Mesothelial cell of epicardium (in vitro differentiated cells): ENCODE measurements around the gene GNA12. TPM values are rescaled to one million over a fixed set of nuclear protein-coding genes. Genes with fewer than 3 reads are reported as not detected.

Source experiments
- DNase-seq, 2 experiments: peaks; one replicate each; pipeline ENCODE4 v3.0.0; 2021; ENCODE audit warnings: low spot score in 2 of 2; ENCODE audit not compliant: unreplicated experiment in 2 of 2
- H3K27ac Mint-ChIP-seq: 2 replicates; pipeline ENCODE4 v1.8.0; 2021; ENCODE audit warnings: mixed read lengths
- H3K27me3 Mint-ChIP-seq: 2 replicates; pipeline ENCODE4 v1.8.0; 2021; ENCODE audit warnings: low read depth, mixed read lengths
- H3K36me3 Mint-ChIP-seq: 2 replicates; pipeline ENCODE4 v1.8.0; 2021; ENCODE audit warnings: mixed read lengths
- H3K4me1 Mint-ChIP-seq: 2 replicates; pipeline ENCODE4 v1.8.0; 2021; ENCODE audit warnings: mixed read lengths
- H3K4me3 Mint-ChIP-seq: 2 replicates; pipeline ENCODE4 v1.8.0; 2021; ENCODE audit warnings: mild to moderate bottlenecking, moderate library complexity, mixed read lengths
- H3K9me3 Mint-ChIP-seq: 2 replicates; pipeline ENCODE4 v1.8.0; 2021; ENCODE audit warnings: mixed read lengths
- total RNA-seq: library from RNA; stranded (reverse); gene quantifications from 3 replicates; pipeline ENCODE4 v1.2.1, GENCODE V29; 2021
- TF ChIP-seq, protein P1 (sequence below): fragments of 200-600 bp; sonication (generic); IDR thresholded peaks from one replicate; pipeline ENCODE4 v1.5.0; 2021; ENCODE audit warnings: antibody characterized with exemption; ENCODE audit not compliant: unreplicated experiment

GNA12 gene
- total RNA-seq, 1 donor from 2014 or later: 57.1 TPM

DNA sequence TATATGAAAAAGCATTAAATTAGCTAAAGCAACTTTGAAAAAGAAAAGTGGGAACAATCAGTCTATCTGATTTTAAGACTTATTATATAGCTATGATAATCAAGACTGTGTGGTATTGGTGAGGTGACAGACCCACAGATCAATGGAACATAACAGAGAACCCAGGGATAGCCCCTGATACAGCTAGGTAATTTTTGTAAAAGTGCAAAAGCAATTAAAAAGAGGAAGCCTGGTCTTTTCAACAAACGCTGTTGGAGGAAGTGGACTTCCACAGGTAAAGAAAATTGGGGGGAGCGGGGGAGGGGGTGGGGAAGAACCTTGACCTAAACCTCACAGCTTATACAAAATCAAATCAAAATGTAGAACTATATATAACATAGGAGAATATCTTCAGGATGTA is 45.4 kb downstream of the GNA12 start:
- Mint-ChIP-seq H3K9me3 (no peaks in the 10 kb centered on the region), H3K4me3 (no peak overlapping the region), H3K4me1 (peaks cover 41% of the 10 kb centered on the region), H3K27ac (no peak overlapping the region), H3K27me3 (no peaks in the 10 kb centered on the region), H3K36me3 (peaks cover 14% of the 10 kb centered on the region)
- TF ChIP-seq, protein P1, sequence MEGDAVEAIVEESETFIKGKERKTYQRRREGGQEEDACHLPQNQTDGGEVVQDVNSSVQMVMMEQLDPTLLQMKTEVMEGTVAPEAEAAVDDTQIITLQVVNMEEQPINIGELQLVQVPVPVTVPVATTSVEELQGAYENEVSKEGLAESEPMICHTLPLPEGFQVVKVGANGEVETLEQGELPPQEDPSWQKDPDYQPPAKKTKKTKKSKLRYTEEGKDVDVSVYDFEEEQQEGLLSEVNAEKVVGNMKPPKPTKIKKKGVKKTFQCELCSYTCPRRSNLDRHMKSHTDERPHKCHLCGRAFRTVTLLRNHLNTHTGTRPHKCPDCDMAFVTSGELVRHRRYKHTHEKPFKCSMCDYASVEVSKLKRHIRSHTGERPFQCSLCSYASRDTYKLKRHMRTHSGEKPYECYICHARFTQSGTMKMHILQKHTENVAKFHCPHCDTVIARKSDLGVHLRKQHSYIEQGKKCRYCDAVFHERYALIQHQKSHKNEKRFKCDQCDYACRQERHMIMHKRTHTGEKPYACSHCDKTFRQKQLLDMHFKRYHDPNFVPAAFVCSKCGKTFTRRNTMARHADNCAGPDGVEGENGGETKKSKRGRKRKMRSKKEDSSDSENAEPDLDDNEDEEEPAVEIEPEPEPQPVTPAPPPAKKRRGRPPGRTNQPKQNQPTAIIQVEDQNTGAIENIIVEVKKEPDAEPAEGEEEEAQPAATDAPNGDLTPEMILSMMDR: no peak
- DNase-seq: no peak

DNA sequence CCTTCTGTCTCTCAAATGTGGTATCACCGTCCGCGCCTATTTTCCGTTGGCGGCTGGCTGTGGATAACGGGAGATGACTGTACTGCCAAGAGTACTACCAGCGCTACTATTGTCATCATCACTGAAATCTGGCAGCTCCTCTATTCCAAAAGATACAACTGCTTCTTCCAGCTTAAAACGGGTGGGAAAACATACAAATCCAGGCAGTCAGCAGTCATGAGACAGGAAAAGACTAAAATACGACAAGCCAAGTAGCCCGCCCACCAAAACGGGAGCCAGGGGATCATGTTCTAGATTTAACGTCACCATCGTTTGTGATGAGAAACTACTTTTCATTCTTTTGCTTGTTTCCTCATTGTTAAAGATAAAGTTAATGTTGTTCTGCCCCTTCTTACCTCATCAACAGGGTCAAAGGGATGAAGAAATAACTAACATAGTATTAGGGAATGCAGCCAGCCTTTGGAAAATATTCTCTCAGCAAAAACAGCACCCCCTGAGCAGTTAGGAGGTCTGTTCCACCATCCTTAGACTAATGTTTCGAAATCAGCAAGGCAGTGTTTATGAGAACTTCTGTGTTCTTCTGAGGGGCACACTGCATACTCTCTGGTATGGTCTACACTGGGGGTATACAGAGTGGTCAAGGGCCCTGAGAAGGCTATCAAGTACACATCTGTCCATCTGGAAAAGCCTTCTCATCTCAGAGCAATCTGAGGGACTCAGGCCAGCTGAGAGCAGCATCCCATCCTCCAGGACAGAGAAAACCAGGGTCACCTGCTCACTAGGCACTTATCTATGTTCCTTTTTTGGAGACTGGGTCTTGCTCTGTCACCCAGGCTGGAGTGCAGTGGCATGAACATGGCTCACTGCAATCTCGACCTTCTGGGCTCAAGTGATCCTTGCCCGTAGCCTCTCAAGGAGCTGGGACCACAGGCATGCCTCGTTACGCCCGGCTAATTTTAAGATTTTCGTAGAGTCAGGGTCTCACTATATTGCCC is 47.5 kb downstream of the GNA12 start:
- Mint-ChIP-seq H3K27ac (peak overlapping the region; percentile 55), H3K36me3 (peaks cover 30% of the 10 kb centered on the region)
- TF ChIP-seq, protein P1: no peak

DNA sequence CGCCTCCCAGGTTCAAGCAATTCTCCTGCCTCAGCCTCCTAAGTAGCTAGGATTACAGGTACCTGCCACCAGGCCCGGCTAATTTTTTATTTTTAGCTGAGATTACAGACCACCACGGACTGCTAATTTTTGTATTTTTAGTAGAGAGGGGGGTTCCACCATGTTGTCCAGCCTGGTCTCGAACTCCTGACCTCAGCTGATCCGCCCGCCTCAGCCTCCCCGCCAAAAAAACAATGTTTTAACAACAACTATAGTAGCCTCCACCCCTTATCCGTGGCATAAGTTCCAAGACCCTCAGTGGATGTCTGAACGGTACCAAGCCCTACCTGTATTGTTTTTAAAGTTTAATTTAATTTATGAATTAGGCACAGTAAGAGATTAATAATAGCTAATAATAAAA is 48.2 kb downstream of the GNA12 start:
- no peak for DNase-seq
- Mint-ChIP-seq H3K27me3 (no peaks in the 10 kb centered on the region), H3K36me3 (peaks cover 34% of the 10 kb centered on the region), H3K4me1 (peaks cover 18% of the 10 kb centered on the region), H3K27ac (no peak overlapping the region), H3K9me3 (no peaks in the 10 kb centered on the region), H3K4me3 (no peak overlapping the region)
- TF ChIP-seq, protein P1: no peak

More for the DNA sequence above, 47.5 kb downstream of the GNA12 start:
- Mint-ChIP-seq H3K9me3 (no peaks in the 10 kb centered on the region), H3K4me3 (no peak overlapping the region), H3K27me3 (no peaks in the 10 kb centered on the region), H3K4me1 (peaks cover 26% of the 10 kb centered on the region)
- no peak for DNase-seq

DNA sequence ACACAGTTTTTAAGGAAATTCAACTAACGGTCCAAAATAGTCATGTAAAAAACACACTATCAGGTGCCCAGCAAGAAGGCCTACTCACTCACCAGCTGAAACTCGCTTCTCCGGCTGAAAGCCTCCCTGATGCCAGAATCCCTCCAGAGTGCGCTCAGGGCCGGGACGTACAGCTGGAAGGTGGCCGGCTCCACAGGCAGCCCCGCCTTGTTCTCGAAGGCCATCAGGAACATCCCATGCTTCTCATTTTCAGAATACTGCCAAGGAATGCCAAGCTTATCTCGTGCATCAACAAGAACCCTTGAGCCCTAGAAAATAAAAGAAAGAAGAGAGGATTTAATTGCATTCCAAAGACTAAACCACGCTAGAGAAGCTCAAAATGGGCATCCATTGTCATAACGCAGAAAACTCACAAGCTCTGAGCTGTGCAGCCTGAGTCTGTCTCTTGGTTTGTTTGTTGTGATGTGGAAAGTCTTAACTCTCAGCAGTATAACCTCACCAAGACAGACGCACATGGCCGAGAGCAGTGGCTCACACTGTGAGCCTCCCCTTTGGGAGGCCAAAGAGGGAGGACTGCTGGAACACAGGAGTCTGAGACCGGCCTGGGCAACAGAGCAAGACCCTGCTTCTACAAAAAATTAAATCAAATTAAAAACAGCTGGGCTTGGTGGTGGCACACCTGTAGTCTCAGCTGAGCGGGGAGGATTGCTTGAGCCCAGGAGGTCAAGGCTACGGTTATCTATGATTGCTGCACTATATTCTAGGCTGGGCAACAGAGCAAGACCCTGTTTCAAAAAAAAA is 49.1 kb downstream of the GNA12 start:
- Mint-ChIP-seq H3K27me3 (no peaks in the 10 kb centered on the region), H3K36me3 (peaks cover 34% of the 10 kb centered on the region), H3K27ac (no peak overlapping the region), H3K9me3 (no peaks in the 10 kb centered on the region), H3K4me3 (no peak overlapping the region), H3K4me1 (peaks cover 14% of the 10 kb centered on the region)
- TF ChIP-seq, protein P1: no peak
- DNase-seq: no peak

DNA sequence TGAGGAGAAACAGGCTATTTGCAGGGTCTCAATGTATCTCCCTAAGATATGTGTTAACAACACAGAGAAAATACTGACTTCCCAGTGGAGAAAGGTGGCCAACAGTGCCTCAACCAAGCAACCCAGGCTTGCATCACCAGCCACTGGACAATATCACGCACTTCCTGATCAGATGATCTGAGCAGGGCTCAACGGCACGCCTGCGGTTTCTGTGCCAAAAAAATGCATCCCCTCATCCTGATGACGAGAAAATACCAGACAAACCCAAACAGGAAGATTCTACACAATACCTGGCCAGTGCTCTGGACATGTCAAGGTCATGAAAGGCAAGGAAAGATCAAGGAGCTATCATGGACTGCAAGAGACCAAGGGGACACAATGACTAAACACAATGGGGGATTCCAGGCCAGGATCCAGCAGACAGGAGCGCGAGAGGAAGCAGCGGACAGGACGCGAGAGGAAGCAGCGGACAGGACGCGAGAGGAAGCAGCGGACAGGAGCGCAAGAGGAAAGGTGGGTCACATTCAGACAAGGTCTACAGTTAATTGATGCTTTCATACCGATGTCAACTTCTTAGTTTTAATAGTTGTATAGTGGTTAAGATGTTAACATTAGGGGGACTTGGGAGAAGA is 51.1 kb downstream of the GNA12 start:
- H3K4me1 Mint-ChIP-seq: peaks cover 19% of the 10 kb centered on the region
- H3K36me3 Mint-ChIP-seq: peaks cover 43% of the 10 kb centered on the region
- peak overlapping the region; percentile 10 for H3K27ac Mint-ChIP-seq
- no peaks in the 10 kb centered on the region for H3K9me3 Mint-ChIP-seq
- H3K4me3 Mint-ChIP-seq: no peak overlapping the region
- H3K27me3 Mint-ChIP-seq: no peaks in the 10 kb centered on the region
- DNase-seq: no peak
- TF ChIP-seq, protein P1: no peak
